Keratinocyte (primary cell): ENCODE measurements around the gene KAT2B.

ENCODE experiments used
- CTCF ChIP-seq, 3 experiments: IDR thresholded peaks in 1 of 3; conservative IDR thresholded peaks in 1 of 3; optimal IDR thresholded peaks in 1 of 3; 2 replicates in 2 of 3; 3 replicates in 1 of 3; pipeline versions ENCODE3 to v1.5.1; 2011; ENCODE audit warnings: low read length in 3 of 3, mild to moderate bottlenecking in 3 of 3, moderate library complexity in 2 of 3, control low read depth in 1 of 3, inconsistent platforms in 1 of 3; ENCODE audit not compliant: insufficient read depth in 2 of 3; ENCODE audit errors: extremely low read depth in 1 of 3
- EZH2 ChIP-seq: IDR thresholded peaks from one replicate; pipeline ENCODE4 v1.6.1; 2012; ENCODE audit warnings: inconsistent platforms, mild to moderate bottlenecking, low read length, moderate library complexity

GRCh38 chr3:20190991-20191390 lies 150.7 kb downstream of the KAT2B start:
- no peak for TF ChIP-seq CTCF (optimal IDR thresholded peaks at IDR 0.05 in 1 of 3, IDR thresholded peaks at IDR 0.05 in 1 of 3, conservative IDR thresholded peaks at IDR 0.05 in 1 of 3; ENCODE audit: extremely low read depth in 1 of 3, insufficient read depth in 2 of 3, low read length in 3 of 3)
- TF ChIP-seq EZH2, result no peak
